RWPE2 (cell line): ENCODE data around the gene CNIH3.

Experiments
- ATAC-seq: fragments of 200-7000 bp; cut with Tn5 transposase; 3 replicates; pipeline ENCODE4 v1.9.1; 2021; ENCODE audit warnings: low read depth
- DNase-seq: peaks from one replicate; pipeline ENCODE4 v3.0.0-alpha.2; 2020; ENCODE audit warnings: low spot score
- H3K27ac ChIP-seq: fragments of 450-650 bp; 2 replicates; pipeline ENCODE4 v1.5.1; 2017; ENCODE audit warnings: mild to moderate bottlenecking; ENCODE audit not compliant: poor library complexity, severe bottlenecking
- H3K27me3 ChIP-seq: fragments of 250-450 bp; sonication (Bioruptor Pico); 2 replicates; pipeline ENCODE4 v1.5.1; 2021; ENCODE audit warnings: mild to moderate bottlenecking, moderate library complexity; ENCODE audit not compliant: insufficient read depth, poor library complexity, severe bottlenecking
- H3K36me3 ChIP-seq: fragments of 250-450 bp; sonication (Bioruptor Pico); 2 replicates; pipeline ENCODE4 v1.5.1; 2020; ENCODE audit warnings: low read depth, mild to moderate bottlenecking, moderate library complexity
- H3K4me1 ChIP-seq: fragments of 250-450 bp; sonication (Bioruptor Pico); 2 replicates; pipeline ENCODE4 v1.5.1; 2021; ENCODE audit warnings: mild to moderate bottlenecking, moderate library complexity; ENCODE audit not compliant: insufficient read depth, poor library complexity, severe bottlenecking
- H3K4me3 ChIP-seq: fragments of 250-450 bp; sonication (Bioruptor Pico); 2 replicates; pipeline ENCODE4 v1.5.1; 2021; ENCODE audit warnings: mild to moderate bottlenecking, moderate library complexity; ENCODE audit not compliant: severe bottlenecking
- H3K9me3 ChIP-seq: fragments of 250-450 bp; sonication (Bioruptor Pico); 2 replicates; pipeline ENCODE4 v1.5.1; 2021; ENCODE audit warnings: mild to moderate bottlenecking, moderate library complexity; ENCODE audit not compliant: severe bottlenecking
- CTCF ChIP-seq: fragments of 450-650 bp; IDR thresholded peaks from one replicate; pipeline ENCODE4 v1.5.1; 2017; ENCODE audit warnings: mild to moderate bottlenecking, moderate library complexity; ENCODE audit not compliant: poor library complexity, severe bottlenecking

Gene CNIH3

GRCh38 chr1:224662870-224663269, 46.8 kb downstream of the CNIH3 start:
- Histone ChIP-seq H3K9me3 (no peaks in the 10 kb centered on the region), H3K27me3 (no peaks in the 10 kb centered on the region)
- no peak for TF ChIP-seq CTCF

DNA sequence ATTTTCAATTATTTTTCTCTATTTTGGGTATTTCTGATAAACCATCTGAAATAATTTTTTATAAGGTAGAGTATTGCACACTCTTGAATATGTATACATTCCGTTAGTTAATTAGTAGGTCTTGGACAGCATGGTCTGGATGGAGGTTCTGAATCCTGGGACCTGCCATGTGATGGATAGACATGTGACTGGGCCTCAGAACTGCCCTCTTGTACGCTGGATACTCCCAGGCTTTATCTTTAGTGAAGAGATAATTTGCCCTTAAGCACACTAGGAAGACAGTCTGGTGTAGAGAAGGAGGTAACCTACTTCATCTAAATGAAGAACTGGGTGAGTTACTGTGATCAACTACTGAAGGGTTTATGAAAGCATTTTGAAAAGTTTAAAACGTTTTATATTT, 48.9 kb downstream of the CNIH3 start:
- H3K27me3 ChIP-seq, result no peaks in the 10 kb centered on the region
- no peak overlapping the region for H3K4me3 ChIP-seq
- H3K27ac ChIP-seq, result no peak overlapping the region
- no peaks in the 10 kb centered on the region for H3K9me3 ChIP-seq
- no peaks in the 10 kb centered on the region for H3K4me1 ChIP-seq
- H3K36me3 ChIP-seq, result no peaks in the 10 kb centered on the region
- no peak for DNase-seq
- no peak for ATAC-seq
- TF ChIP-seq CTCF, result no peak

More at GRCh38 chr1:224662870-224663269, 46.8 kb downstream of the CNIH3 start:
- H3K4me1 ChIP-seq, result no peaks in the 10 kb centered on the region
- H3K36me3 ChIP-seq, result no peaks in the 10 kb centered on the region
- H3K27ac ChIP-seq, result no peak overlapping the region
- DNase-seq (no peak), ATAC-seq (no peak)
- H3K4me3 ChIP-seq, result no peak overlapping the region

GRCh38 chr1:224666078-224666477, 50.0 kb downstream of the CNIH3 start:
- no peak for DNase-seq
- no peak overlapping the region for H3K4me3 ChIP-seq
- no peaks in the 10 kb centered on the region for H3K4me1 ChIP-seq
- ATAC-seq, result no peak
- H3K9me3 ChIP-seq, result no peaks in the 10 kb centered on the region
- no peak overlapping the region for H3K27ac ChIP-seq
- H3K27me3 ChIP-seq, result no peaks in the 10 kb centered on the region
- no peaks in the 10 kb centered on the region for H3K36me3 ChIP-seq
- no peak for TF ChIP-seq CTCF

- Histone ChIP-seq H3K9me3 (no peaks in the 10 kb centered on the region), H3K36me3 (no peaks in the 10 kb centered on the region), H3K27me3 (no peaks in the 10 kb centered on the region), H3K4me3 (no peak overlapping the region), H3K4me1 (no peaks in the 10 kb centered on the region), H3K27ac (no peak overlapping the region)
- no peak for TF ChIP-seq CTCF
- no peak for ATAC-seq
- DNase-seq, result no peak
These were observed 50.8 kb downstream of the CNIH3 start for GRCh38 chr1:224666913-224667312.

GRCh38 chr1:224668984-224669383, 52.9 kb downstream of the CNIH3 start:
- no peak for ATAC-seq
- no peak overlapping the region for H3K27ac ChIP-seq
- no peaks in the 10 kb centered on the region for H3K27me3 ChIP-seq
- no peak for TF ChIP-seq CTCF
- no peaks in the 10 kb centered on the region for H3K36me3 ChIP-seq
- H3K4me1 ChIP-seq, result no peaks in the 10 kb centered on the region
- no peak overlapping the region for H3K4me3 ChIP-seq
- DNase-seq, result no peak
- H3K9me3 ChIP-seq, result no peaks in the 10 kb centered on the region
